ENCODE measurements around the gene FANCD2.
"Not testable (repeated sequence)": the region's sequence is repeated elsewhere in the genome, so short reads cannot be mapped to it uniquely, and the experiment has no call there.

GRCh38 chr3:10090774-10091173 is 64.5 kb downstream of the FANCD2 start:
- TF ChIP-seq, protein P1, sequence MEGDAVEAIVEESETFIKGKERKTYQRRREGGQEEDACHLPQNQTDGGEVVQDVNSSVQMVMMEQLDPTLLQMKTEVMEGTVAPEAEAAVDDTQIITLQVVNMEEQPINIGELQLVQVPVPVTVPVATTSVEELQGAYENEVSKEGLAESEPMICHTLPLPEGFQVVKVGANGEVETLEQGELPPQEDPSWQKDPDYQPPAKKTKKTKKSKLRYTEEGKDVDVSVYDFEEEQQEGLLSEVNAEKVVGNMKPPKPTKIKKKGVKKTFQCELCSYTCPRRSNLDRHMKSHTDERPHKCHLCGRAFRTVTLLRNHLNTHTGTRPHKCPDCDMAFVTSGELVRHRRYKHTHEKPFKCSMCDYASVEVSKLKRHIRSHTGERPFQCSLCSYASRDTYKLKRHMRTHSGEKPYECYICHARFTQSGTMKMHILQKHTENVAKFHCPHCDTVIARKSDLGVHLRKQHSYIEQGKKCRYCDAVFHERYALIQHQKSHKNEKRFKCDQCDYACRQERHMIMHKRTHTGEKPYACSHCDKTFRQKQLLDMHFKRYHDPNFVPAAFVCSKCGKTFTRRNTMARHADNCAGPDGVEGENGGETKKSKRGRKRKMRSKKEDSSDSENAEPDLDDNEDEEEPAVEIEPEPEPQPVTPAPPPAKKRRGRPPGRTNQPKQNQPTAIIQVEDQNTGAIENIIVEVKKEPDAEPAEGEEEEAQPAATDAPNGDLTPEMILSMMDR (IDR thresholded peaks at IDR 0.05; ENCODE audit: low read depth, low read length, poor library complexity, severe bottlenecking): not testable (repeated sequence)
- TF ChIP-seq EZH2phosphoT487 (IDR thresholded peaks at IDR 0.05; ENCODE audit: borderline replicate concordance, low read length): not testable (repeated sequence)
